ENCODE measurements around the gene GMEB2. TPM values are rescaled to one million over a fixed set of nuclear protein-coding genes. Genes with fewer than 3 reads are reported as not detected.

The GMEB2 gene
- total and polyA plus RNA-seq, 8 donors: 4.1 to 10.4 (median 6.1) TPM

DNA sequence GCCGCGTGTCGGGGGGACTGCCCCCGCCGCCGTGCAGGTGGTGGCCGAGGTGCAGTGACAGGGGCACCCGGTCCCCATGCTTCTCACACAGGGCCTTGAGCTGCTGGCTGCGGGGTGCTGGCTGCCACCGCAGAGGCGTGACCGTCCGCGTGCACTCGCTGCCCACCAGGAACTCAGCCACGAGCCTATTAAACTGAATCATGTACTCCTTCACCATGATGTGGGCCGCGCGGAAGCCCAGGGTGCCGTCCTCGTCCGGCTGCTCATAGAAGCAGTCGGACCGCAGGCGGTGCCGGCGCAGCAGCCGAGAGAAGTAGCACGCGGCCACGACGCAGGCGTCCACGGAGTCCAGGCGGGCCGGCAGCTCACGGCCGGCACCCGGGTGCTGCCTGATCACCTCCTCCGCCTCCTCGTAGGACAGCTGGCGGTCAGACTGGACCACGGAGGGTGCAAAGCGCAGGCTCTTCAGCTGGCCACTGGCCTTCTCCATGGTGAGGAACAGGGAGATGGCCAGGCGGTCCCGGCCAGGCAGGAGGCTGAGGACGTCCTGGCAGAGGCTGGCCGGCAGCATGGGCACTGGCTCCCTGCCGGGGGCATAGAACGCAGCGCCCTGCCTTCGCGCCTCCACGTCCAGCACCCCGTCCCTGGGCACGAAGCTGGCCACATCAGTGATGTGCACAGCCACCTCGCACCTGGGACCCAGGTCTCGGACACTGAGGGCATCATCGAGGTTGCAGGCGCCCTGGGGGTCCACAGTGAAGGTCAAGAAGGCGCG lies 62.7 kb downstream of the GMEB2 start:
- DNase-seq (peak in 1 of 6 donors; percentile 73), FAIRE-seq (no peak), ATAC-seq (no peak)
- no peak for TF ChIP-seq CTCF (IDR thresholded peaks at IDR 0.05)
- Histone ChIP-seq H3K36me3 (peaks cover 0 to 31% (median 0%) of the 10 kb centered on the region in 3 donors), H3K4me1 (no peaks in the 10 kb centered on the region), H3K4me3 (no peak overlapping the region), H3K27me3 (no peaks in the 10 kb centered on the region), H3K9me3 (no peaks in the 10 kb centered on the region), H3K27ac (no peak overlapping the region)
- intact Hi-C loops (cut with DNase I): no loop called here
- 95% methylated on average over 62 of the region's 62 CpGs for WGBS, 2 donors

DNA sequence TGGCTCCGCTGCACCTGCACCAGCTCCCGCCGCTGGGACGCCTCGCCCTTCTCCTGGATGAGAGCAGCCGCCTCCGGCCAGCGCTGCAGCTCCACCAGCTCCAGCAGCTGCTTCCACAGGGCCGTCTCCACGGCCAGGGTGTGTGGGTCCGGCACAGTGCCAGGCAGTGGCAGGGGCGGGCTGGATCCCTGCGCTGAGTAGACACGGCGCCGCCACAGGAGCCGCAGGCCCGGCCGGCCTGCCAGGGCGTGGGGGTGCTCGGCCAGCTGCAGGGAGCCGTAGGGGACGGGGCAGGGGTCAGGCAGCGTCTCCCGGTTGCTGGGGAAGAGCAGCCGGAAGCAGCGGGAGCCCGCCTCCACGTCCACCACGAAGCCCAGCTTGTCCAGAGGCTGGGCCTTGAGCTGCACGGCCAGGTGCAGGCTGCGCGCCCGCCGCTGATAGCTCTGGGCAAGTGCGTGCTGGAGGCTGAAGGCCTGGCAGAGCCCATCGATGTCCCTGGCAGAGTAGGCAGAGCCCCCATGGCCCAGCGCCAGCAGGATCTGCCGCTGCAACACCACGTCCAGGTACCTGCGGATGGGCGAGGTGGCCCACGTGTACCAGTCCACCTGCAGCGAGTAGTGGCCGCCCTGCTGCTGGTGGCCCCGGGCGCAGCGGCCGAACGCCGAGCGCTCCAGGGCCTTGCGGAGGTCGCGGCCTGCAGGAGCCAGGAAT lies 63.5 kb downstream of the GMEB2 start:
- intact Hi-C loops (cut with DNase I): no loop called here
- Histone ChIP-seq H3K36me3 (peaks cover 0 to 31% (median 0%) of the 10 kb centered on the region in 3 donors), H3K27ac (no peak overlapping the region), H3K27me3 (no peaks in the 10 kb centered on the region), H3K9me3 (no peaks in the 10 kb centered on the region), H3K4me3 (no peak overlapping the region), H3K4me1 (no peaks in the 10 kb centered on the region)
- DNase-seq (peak in 1 of 6 donors; percentile 67), ATAC-seq (no peak), FAIRE-seq (no peak)
- TF ChIP-seq CTCF (IDR thresholded peaks at IDR 0.05): no peak
- 92 to 93% methylated on average over 48 to 55 of the region's 55 CpGs for WGBS, 2 donors

GRCh38 chr20:63562461-63563224 lies 64.3 kb downstream of the GMEB2 start:
- DNase-seq (peak in 1 of 6 donors; percentile 65), ATAC-seq (no peak), FAIRE-seq (no peak)
- Histone ChIP-seq H3K4me1 (no peaks in the 10 kb centered on the region), H3K36me3 (peaks cover 0 to 31% (median 0%) of the 10 kb centered on the region in 3 donors), H3K9me3 (no peaks in the 10 kb centered on the region), H3K27ac (no peak overlapping the region), H3K4me3 (no peak overlapping the region), H3K27me3 (no peaks in the 10 kb centered on the region)
- intact Hi-C loops (cut with DNase I): no loop called here
- 93 to 94% methylated on average over 53 to 54 of the region's 54 CpGs for WGBS, 2 donors
- no peak for TF ChIP-seq CTCF (IDR thresholded peaks at IDR 0.05)

- Histone ChIP-seq H3K4me3 (no peak overlapping the region), H3K4me1 (no peaks in the 10 kb centered on the region), H3K9me3 (no peaks in the 10 kb centered on the region), H3K27me3 (no peaks in the 10 kb centered on the region), H3K27ac (no peak overlapping the region), H3K36me3 (peaks cover 0 to 31% (median 0%) of the 10 kb centered on the region in 3 donors)
- DNase-seq (peak in 1 of 6 donors; percentile 74), ATAC-seq (no peak), FAIRE-seq (no peak)
- no peak for TF ChIP-seq CTCF (IDR thresholded peaks at IDR 0.05)
- 86 to 90% methylated on average over 36 of the region's 36 CpGs for WGBS, 2 donors
- intact Hi-C loops (cut with DNase I): no loop called here
Observed at GRCh38 chr20:63561624-63562396, 65.1 kb downstream of the GMEB2 start.
